Erythroblast (primary cell): ENCODE measurements around the gene YARS2.
"Not testable (repeated sequence)": the region's sequence is repeated elsewhere in the genome, so short reads cannot be mapped to it uniquely, and the experiment has no call there.

ENCODE experiments used
- DNase-seq, 2 experiments: peaks; one replicate each; lab custom pipeline; 2025; lab: John Stamatoyannopoulos, UW
- GATA1 ChIP-seq: IDR thresholded peaks from 2 replicates; pipeline ENCODE4 v1.6.1; 2011; ENCODE audit warnings: low read depth, mild to moderate bottlenecking, control low read depth, low read length, moderate library complexity
- POLR2A ChIP-seq: IDR thresholded peaks from 2 replicates; pipeline ENCODE4 v1.6.1; 2011; ENCODE audit warnings: mild to moderate bottlenecking, low read length

The YARS2 gene

DNA sequence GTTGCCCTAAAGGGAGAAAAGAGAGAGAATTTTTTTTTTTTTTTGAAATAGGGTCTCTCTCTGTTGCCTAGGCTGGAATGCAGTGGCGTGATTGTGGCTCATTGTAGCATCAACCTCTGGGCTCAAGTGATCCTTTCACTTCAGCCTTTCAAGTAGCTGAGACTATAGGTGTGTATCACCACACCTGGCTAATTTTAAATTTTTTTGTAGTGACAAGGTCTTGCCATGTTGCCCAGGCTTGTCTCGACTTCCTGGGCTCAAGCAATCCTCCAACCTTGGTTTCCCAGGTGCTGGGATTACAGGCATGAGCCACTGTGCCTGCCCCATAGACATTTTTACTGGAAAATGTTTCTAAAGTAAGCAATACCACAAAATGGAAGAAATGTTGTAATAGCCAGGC lies 36.8 kb downstream of the YARS2 start:
- no peak for DNase-seq
- TF ChIP-seq GATA1 (no peak), POLR2A (no peak)

DNA sequence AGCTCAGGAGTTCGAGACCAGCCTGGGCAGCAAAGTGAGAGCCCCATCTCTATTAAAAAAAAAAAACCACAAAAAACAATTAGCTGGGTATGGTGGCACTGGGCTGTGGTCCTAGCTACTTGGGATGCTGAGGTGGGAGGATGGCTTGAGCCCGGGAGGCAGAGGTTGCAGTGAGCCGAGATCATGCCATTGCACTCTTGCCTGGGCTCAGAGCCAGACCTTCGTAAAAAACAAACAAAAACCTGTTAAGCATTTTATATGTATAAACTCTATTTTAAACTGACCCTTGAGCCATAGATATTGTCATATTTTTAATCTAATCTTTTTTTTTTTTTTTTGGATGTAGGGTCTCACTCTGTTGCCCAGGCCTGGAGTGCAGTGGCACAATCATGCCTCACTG lies 40.9 kb downstream of the YARS2 start:
- TF ChIP-seq GATA1 (no peak), POLR2A (no peak)

GRCh38 chr12:32708926-32709325 lies 46.8 kb downstream of the YARS2 start:
- no peak for TF ChIP-seq POLR2A
- no peak for TF ChIP-seq GATA1
- DNase-seq, result no peak

More for the DNA sequence above, 40.9 kb downstream of the YARS2 start:
- DNase-seq, result no peak

DNA sequence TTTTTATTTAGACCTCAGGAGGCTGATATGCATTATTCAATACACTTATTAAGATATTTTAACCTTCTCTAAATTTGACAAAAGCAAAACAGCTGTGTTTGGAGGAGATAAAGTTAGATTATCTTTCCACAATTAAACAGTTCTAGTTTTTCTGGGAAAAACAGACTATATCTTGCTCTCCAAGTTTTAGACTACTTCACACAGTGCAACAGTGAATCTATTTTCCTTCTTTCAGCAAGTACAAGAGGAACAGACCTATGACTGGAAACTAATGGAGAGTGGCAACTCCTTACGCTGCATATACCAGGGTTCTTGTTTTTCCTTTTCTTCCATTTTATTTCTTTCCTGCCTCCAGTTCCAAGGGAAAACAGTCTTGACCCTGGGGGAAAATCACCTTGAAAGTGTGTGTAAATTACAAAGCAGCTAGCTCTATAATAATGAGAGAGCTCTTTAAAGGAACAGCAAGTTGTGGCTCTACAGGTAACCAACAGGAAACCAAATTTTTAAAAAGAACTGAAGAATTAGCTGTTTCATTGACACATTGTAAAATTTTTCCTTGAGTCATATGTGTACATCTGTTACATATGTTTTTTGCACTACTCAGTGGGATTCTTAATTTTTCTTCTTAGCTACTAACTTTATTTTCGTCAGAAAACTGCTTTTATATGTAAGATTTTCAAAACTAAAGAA lies 49.2 kb downstream of the YARS2 start:
- TF ChIP-seq POLR2A (no peak), GATA1 (no peak)
- peak; percentile 23 to 29 for DNase-seq

DNA sequence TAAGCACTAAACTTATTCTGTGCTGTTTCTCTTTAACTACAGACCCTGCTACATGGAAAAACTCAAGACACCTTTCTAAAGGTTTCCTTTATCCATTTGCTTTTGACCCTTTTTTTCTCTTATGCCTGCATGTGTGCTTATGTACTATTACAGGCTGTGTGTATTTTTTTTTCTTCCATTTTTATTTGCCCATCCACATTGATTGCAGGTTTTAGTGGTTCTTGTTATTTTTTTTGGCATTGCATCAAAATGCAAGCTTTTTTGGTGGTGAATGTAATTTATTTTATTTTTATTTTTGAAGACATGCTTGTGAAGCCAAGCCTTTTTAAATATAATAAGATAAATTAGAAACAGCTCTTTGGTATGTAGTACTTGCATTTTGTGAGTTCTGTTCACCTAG lies 49.9 kb downstream of the YARS2 start:
- no peak for TF ChIP-seq GATA1
- no peak for TF ChIP-seq POLR2A
- no peak for DNase-seq

- peak in 1 of 2 experiments; percentile 15 for DNase-seq
Measured at GRCh38 chr12:32702946-32703345, 52.8 kb downstream of the YARS2 start.

GRCh38 chr12:32702473-32702872 lies 53.2 kb downstream of the YARS2 start:
- TF ChIP-seq GATA1, result no peak
- no peak for TF ChIP-seq POLR2A
- no peak for DNase-seq

More at GRCh38 chr12:32702946-32703345, 52.8 kb downstream of the YARS2 start:
- TF ChIP-seq POLR2A (no peak), GATA1 (no peak)

DNA sequence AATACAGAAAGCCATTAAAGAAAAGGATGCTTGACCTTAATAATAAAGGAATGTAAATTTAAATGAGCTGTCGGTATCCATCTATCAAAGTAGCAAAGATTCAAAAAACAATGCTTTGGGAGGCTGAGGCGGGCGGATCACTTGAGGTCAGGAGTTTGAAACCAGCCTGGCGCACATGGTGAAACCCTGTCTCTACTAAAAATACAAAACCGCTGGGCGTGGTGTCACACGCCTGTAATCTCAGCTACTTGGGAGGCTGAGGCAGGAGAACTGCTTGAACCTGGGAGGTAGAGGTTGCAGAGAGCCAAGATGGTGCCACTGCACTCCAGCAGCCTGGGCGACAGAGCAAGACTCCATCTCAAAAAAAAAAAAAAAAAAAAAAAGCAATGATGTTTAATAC lies 56.3 kb downstream of the YARS2 start:
- DNase-seq, result not testable (repeated sequence)

- no peak for DNase-seq
- no peak for TF ChIP-seq GATA1
Measured at GRCh38 chr12:32698285-32698684, 57.4 kb downstream of the YARS2 start.

- TF ChIP-seq GATA1 (no peak), POLR2A (no peak)
- no peak for DNase-seq
Measured at GRCh38 chr12:32697445-32697844, 58.3 kb downstream of the YARS2 start.
